NCI-H82 treated with DMSO at 0.1 percent for 48 hours (cell line): ENCODE measurements around the gene SOCS4.

Source experiments
- DNase-seq: peaks from one replicate; lab custom pipeline; 2025; ENCODE audit not compliant: unreplicated experiment; lab: John Stamatoyannopoulos, UW

The SOCS4 gene

GRCh38 chr14:55085060-55085660 is 58.1 kb downstream of the SOCS4 start:
- no peak for DNase-seq

- no peak for DNase-seq
These were observed 59.9 kb downstream of the SOCS4 start for GRCh38 chr14:55086938-55087337.

- no peak for DNase-seq
These were observed 61.3 kb downstream of the SOCS4 start for GRCh38 chr14:55088356-55088755.

- no peak for DNase-seq
These were observed 65.3 kb downstream of the SOCS4 start for GRCh38 chr14:55092341-55092740.

GRCh38 chr14:55094292-55095157 is 67.5 kb downstream of the SOCS4 start:
- DNase-seq, result no peak

GRCh38 chr14:55097881-55098560 is 71.0 kb downstream of the SOCS4 start:
- no peak for DNase-seq

- no peak for DNase-seq
These were observed 71.5 kb downstream of the SOCS4 start for GRCh38 chr14:55098561-55098898.
